ENCODE results near the gene C1orf159. TPM values are rescaled to one million over a fixed set of nuclear protein-coding genes. Genes with fewer than 3 reads are reported as not detected.

Gene C1orf159
- total and polyA plus RNA-seq, 2 experiments from 2014 or later = 21.7 to 36.2 TPM

DNA sequence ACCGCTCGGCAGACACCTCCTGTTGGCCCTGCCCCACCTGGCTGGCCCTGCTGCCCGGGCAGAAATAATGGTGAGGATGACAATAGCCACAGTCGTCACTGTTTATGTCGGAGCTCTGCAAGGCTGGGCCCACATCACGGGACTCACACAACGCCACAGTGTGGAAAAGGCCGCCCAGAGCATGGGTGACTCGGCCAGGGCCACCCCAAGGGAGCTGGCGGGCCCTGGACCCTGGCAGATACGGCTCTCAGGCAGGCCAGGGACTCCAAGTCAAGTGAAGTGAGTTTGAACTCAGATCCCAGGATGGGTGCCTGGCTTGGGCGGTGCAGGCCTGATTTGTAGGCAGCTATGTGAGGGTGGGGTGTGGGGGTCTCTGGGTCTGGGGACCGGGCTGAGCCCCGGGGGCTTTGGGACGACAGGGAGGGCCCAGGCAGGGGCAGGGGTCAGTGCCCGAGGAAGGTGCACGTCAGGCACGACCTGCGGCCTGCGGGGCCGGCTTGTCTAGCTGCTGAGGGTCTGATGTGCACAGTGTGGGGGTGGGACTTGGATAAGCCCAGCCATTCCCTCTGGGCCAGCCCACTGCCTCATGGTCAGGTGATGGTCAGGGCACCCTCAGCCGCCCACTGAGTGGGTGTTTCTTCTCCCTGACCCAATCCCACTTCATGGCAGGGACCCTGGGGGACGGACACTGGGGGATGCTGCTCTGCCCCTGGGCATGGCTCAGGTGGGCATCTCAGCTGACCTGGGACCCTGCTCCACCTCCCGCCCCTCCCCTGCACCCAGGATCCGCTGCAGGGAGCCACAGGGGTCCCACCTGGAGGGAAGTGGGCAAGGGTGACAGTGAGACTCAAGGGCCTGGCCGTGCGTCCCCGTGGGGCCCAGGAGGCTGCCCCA lies 42.8 kb downstream of the C1orf159 start:
- DNase-seq (ENCODE audit: low read depth in 1 of 2, low spot score in 1 of 2) = no peak
- Histone ChIP-seq H3K27ac (no peak overlapping the region), H3K4me1 (ENCODE audit: low read depth) (no peaks in the 10 kb centered on the region), H3K4me3 (no peak overlapping the region), H3K36me3 (no peaks in the 10 kb centered on the region), H3K27me3 (peaks cover 7% of the 10 kb centered on the region), H3K9me3 (ENCODE audit: low read depth) (no peaks in the 10 kb centered on the region)
- TF ChIP-seq, protein P1, sequence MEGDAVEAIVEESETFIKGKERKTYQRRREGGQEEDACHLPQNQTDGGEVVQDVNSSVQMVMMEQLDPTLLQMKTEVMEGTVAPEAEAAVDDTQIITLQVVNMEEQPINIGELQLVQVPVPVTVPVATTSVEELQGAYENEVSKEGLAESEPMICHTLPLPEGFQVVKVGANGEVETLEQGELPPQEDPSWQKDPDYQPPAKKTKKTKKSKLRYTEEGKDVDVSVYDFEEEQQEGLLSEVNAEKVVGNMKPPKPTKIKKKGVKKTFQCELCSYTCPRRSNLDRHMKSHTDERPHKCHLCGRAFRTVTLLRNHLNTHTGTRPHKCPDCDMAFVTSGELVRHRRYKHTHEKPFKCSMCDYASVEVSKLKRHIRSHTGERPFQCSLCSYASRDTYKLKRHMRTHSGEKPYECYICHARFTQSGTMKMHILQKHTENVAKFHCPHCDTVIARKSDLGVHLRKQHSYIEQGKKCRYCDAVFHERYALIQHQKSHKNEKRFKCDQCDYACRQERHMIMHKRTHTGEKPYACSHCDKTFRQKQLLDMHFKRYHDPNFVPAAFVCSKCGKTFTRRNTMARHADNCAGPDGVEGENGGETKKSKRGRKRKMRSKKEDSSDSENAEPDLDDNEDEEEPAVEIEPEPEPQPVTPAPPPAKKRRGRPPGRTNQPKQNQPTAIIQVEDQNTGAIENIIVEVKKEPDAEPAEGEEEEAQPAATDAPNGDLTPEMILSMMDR (IDR thresholded peaks at IDR 0.05; ENCODE audit: low read depth, low read length) = no peak

DNA sequence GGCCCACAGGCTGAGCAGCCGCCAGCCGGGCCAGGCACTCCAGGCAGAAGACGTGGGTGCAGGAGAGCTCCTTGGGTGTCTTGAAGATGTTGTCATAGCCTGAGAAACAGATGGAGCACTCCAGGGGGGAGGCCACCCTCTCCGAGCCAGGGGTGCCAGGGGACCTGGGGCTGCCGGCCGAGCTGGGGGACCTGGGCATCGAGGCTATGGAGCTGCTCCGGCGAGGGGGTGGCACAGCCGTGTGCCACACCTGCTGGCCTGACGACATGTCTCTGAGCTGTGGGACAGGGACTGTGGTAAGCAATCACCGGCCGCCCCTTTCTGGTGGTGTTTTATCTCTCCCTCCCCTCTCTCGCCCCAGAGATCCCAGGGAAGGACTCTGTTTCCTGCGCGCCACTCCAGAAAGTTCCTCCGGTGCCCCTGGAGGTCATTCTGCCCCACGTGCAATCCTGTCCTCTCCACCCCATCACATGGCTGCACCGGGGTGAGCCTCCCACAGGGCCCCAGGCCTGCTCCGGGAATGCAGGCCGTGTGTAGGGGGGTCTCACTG lies 43.5 kb downstream of the C1orf159 start:
- Histone ChIP-seq H3K27ac (no peak overlapping the region), H3K36me3 (no peaks in the 10 kb centered on the region), H3K4me1 (ENCODE audit: low read depth) (no peaks in the 10 kb centered on the region), H3K27me3 (peaks cover 14% of the 10 kb centered on the region), H3K4me3 (no peak overlapping the region), H3K9me3 (ENCODE audit: low read depth) (no peaks in the 10 kb centered on the region)
- no peak for DNase-seq (ENCODE audit: low read depth in 1 of 2, low spot score in 1 of 2)
- TF ChIP-seq, protein P1 (IDR thresholded peaks at IDR 0.05; ENCODE audit: low read depth, low read length) = no peak

GRCh38 chr1:1071486-1072298 lies 44.2 kb downstream of the C1orf159 start:
- Histone ChIP-seq H3K27me3 (peaks cover 19% of the 10 kb centered on the region), H3K36me3 (no peaks in the 10 kb centered on the region), H3K4me1 (ENCODE audit: low read depth) (no peaks in the 10 kb centered on the region), H3K4me3 (no peak overlapping the region), H3K27ac (no peak overlapping the region), H3K9me3 (ENCODE audit: low read depth) (no peaks in the 10 kb centered on the region)
- no peak for DNase-seq (ENCODE audit: low read depth in 1 of 2, low spot score in 1 of 2)
- TF ChIP-seq, protein P1 (IDR thresholded peaks at IDR 0.05; ENCODE audit: low read depth, low read length) = no peak

- Histone ChIP-seq H3K9me3 (ENCODE audit: low read depth) (no peaks in the 10 kb centered on the region), H3K36me3 (no peaks in the 10 kb centered on the region), H3K4me1 (ENCODE audit: low read depth) (no peaks in the 10 kb centered on the region), H3K27me3 (peaks cover 27% of the 10 kb centered on the region), H3K4me3 (peak overlapping the region; percentile 55), H3K27ac (no peak overlapping the region)
- peak in 1 of 2 donors; percentile 36 for DNase-seq (ENCODE audit: low read depth in 1 of 2, low spot score in 1 of 2)
- TF ChIP-seq, protein P1 (IDR thresholded peaks at IDR 0.05; ENCODE audit: low read depth, low read length) = no peak
Measured at GRCh38 chr1:1069711-1070676, 45.9 kb downstream of the C1orf159 start.
